GM18909 (cell line): Measurements from ENCODE around the gene RAPGEF6.
A peak's percentile ranks its signal among the peaks of the same experiment; 100 is the strongest.
"Not testable (repeated sequence)": the region's sequence is repeated elsewhere in the genome, so short reads cannot be mapped to it uniquely, and the experiment has no call there.

ENCODE experiments used
- ATAC-seq: cut with Tn5 transposase; IDR thresholded peaks from one replicate; pipeline ENCODE4 v1.9.1; 2021; ENCODE audit warnings: mild to moderate bottlenecking; ENCODE audit not compliant: unreplicated experiment, poor library complexity

RAPGEF6 gene

GRCh38 chr5:131396630-131397273 lies 238.3 kb downstream of the RAPGEF6 start:
- ATAC-seq = no peak

GRCh38 chr5:131396015-131396414 lies 239.0 kb downstream of the RAPGEF6 start:
- ATAC-seq = peak; percentile 90

- ATAC-seq = peak; percentile 76
Measured at GRCh38 chr5:131394128-131394527, 240.9 kb downstream of the RAPGEF6 start.

- no peak for ATAC-seq
Measured at GRCh38 chr5:131393498-131393968, 241.5 kb downstream of the RAPGEF6 start.

GRCh38 chr5:131392466-131393095 lies 242.4 kb downstream of the RAPGEF6 start:
- ATAC-seq = no peak

- ATAC-seq = no peak
Measured at GRCh38 chr5:131389869-131390265, 245.2 kb downstream of the RAPGEF6 start.

- peak; percentile 30 for ATAC-seq
Measured at GRCh38 chr5:131389096-131389868, 245.7 kb downstream of the RAPGEF6 start.

GRCh38 chr5:131387255-131387654 lies 247.8 kb downstream of the RAPGEF6 start:
- no peak for ATAC-seq

- no peak for ATAC-seq
Measured at GRCh38 chr5:131386779-131387178, 248.2 kb downstream of the RAPGEF6 start.

GRCh38 chr5:131386124-131386523 lies 248.9 kb downstream of the RAPGEF6 start:
- no peak for ATAC-seq

- ATAC-seq = no peak
Measured at GRCh38 chr5:131384616-131385214, 250.3 kb downstream of the RAPGEF6 start.

- ATAC-seq = no peak
Measured at GRCh38 chr5:131384173-131384572, 250.9 kb downstream of the RAPGEF6 start.

- peak; percentile 70 for ATAC-seq
Measured at GRCh38 chr5:131382407-131383395, 252.3 kb downstream of the RAPGEF6 start.

- peak; percentile 53 for ATAC-seq
Measured at GRCh38 chr5:131381777-131382176, 253.3 kb downstream of the RAPGEF6 start.

- ATAC-seq = no peak
Measured at GRCh38 chr5:131381021-131381420, 254.0 kb downstream of the RAPGEF6 start.

- not testable (repeated sequence) for ATAC-seq
Measured at GRCh38 chr5:131380238-131380637, 254.8 kb downstream of the RAPGEF6 start.

- ATAC-seq = peak; percentile 49
Measured at GRCh38 chr5:131379723-131380122, 255.3 kb downstream of the RAPGEF6 start.

- ATAC-seq = peak; percentile 20
Measured at GRCh38 chr5:131378721-131379541, 256.1 kb downstream of the RAPGEF6 start.
